GM18858 (cell line): ENCODE data around the gene STAG3.

Experiments
- ATAC-seq: cut with Tn5 transposase; IDR thresholded peaks from one replicate; pipeline ENCODE4 v1.9.1; 2021; ENCODE audit not compliant: unreplicated experiment

The STAG3 gene

GRCh38 chr7:100154651-100155491 is 22.8 kb upstream of the STAG3 start:
- no peak for ATAC-seq

DNA sequence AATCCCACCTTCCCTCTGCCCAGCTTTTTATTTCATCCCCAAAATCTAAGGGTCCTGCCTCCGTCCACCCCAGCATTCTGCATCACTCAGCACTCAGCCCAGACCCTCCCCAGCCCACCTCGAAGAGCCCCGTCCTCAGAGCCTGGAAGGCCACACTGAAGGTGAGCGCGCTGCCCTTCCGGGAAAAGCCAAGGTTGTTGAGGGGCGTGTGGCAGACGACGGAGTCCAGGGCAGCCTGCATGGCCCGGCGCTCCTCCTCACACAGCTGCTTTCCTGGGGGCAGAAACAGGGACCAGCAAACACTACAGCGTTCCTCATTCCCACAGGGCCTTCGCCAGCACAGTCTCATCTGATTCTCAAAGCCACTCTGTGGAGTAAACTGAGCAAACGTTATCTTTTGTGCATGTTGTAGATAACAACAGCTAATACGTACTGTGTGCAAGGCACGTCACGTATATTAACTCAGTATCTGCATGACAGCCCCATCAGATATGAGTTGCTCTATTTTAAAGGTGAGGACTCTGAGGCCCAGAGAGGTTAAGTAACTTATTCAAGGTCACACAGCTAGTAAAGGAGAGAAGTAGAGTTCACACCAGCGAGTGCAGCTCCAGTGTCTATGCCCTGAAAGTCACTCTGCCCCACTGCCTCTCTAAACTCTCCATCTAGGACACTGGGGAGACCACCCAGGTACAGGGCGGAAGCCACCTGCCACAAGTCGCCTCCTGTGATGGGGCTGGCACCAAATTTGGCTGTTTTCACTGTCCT is 22.0 kb upstream of the STAG3 start:
- ATAC-seq = no peak

DNA sequence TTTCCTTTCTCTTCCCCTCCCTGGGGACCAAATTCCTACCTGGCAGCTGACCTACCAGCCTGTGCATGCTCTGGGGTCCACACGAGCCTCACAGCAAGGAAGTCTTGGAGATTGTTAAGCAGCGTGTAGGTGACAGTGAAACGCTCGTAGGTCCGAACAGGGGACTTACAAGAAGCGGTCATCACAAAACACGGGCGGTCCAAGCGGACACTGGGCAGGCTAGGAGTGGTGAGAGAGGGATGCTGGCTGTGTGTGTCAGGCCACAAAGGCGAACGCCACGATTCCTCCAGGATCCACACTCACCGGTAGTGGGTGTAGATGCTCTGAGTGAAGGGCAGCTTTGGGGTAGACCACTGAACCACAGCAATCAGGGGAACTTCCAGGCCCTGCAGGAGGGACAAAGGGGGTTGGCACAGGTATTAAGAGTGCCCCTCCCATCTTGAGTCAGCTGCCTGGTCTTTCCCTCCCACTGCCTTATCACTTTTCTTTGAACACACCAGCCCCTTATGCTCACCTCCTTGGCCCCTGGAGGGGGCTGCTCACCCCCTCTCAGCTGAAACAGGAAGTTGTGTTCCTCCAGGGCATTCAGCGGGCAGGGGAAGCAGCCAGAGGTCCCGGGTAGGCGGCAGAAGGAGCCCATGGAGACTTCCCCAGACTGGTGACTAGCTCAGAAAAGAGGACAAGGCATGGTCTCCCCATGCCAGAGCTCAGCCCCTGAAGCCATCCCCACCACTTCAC is 21.2 kb upstream of the STAG3 start:
- no peak for ATAC-seq

GRCh38 chr7:100157069-100157333 is 20.7 kb upstream of the STAG3 start:
- ATAC-seq = no peak

DNA sequence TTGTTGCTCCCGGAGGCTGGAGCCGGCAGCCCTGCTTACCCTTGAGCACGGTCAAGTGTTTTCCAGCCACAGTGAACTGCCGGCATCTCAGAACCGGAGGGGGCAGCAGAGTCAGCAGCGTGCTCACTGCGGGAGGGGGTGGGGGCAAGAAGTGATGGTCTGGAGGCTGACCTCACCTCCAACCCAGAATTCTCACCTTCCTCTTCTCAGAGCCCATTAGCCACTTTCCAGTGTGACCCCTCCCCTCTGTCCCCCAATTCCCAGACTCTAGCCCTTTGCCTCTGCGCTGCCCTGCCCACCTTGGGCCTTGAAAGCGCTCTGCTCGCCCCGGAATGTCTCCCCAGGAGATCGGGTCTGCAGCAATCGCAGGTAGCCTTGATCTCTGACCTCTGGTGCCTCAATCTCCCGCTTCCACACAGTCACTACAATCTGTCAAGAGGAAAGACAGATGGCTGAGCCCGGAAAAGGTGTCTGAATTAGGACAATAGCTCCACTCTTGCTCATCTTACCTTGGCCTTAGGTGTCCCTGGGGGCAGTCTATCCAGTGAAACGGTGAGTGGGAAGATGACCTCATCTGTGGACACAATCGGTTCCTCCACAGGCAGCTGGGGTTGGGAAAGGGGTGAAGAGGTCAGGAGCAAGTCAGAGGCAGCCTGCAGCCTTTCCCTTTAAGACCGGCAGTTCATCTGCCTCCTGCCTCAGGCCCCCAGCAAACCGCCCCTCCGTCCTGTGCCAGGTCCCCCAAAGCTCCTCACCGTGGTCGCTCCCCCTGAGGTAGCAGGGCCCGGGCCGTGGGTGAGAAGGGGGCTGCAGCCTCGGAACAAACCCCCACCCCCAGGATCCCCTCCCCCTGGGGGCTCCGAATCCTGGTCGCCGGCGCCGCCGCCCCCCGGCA is 20.1 kb upstream of the STAG3 start:
- ATAC-seq = no peak

- ATAC-seq = peak; percentile 80
Observed at GRCh38 chr7:100158229-100159098, 19.3 kb upstream of the STAG3 start, which contains the start of gene TRAPPC14. Gene TRAPPC14, minus strand, starts transcription at chr7:100158723. Its CDS starts 224 bp downstream, at chr7:100158499.

GRCh38 chr7:100159099-100159623 is 18.6 kb upstream of the STAG3 start:
- ATAC-seq = no peak

DNA sequence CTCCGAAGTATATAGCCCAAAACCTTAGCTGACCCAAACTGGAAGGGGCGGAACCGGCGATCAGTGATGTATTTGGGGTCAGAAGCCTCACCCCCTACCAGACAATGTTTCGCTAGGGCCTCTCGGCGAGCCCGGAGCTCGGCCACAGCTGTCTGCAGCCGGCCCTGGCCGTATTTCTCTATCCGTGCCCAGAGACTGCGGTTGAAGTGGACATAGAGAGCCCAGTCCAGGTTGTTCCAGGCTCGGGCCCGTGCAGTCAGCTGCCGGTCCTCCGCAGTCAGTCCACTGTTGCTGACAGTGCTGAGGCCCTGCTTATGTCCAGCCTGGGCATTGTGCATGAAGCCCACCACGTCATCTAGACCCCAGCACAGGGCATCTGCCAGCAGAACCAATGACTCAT is 17.7 kb upstream of the STAG3 start:
- no peak for ATAC-seq

DNA sequence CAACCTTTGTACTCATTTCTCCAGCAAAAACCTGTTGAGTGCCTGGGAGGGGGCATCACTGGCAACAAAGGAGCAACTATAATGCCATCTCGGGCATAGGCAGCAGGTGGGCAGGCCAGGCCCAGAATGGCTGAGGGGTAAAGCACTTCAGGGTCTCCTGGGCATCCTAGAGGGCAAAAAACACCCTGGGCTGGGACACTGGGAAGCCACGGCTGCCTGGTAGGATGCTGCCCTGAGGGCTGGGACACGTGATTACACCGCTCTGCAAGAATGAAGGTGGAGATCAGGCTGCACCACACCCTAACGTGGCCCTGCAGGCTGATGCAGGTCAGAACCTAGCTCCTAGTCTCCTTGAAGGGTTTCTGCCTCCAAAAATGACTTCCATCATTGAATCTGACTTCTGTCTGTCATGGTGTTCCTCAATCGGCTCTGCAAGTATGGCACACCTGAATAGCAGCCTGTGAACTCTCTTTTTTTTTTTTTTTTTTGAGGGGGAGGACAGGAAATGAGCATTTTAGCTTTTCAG is 14.6 kb upstream of the STAG3 start:
- no peak for ATAC-seq

GRCh38 chr7:100163871-100164270 is 13.8 kb upstream of the STAG3 start:
- no peak for ATAC-seq

DNA sequence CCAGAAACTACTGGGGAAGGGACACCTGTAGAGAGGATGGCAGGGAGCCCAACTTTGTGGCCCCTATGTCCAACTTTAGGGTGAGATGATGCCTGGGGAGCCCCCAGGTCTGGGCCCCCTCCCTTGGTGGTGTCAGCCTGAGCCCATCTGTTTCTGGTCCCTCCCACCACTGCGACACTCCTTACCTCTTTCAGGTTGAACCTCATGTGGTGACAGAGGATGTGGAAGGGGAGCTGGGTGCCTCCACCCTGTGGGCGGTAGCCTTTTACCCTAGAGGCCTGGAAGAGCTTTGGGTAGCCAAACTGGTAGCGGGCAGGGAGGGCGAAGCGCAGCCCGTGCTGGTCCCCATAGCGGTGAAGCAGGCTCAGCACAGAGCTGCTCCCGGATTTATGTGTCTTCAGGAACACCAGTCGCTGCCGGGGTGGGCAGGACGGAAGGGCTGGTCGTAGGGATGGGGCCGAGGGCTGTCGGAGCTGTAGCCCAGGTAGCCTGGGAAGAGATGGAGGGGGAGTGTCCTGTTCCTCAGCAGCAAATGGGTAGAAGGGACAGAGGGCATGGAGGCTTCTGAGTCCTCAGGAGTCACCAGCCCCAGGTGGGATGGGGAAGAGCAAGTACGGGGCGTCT is 11.3 kb upstream of the STAG3 start:
- no peak for ATAC-seq

DNA sequence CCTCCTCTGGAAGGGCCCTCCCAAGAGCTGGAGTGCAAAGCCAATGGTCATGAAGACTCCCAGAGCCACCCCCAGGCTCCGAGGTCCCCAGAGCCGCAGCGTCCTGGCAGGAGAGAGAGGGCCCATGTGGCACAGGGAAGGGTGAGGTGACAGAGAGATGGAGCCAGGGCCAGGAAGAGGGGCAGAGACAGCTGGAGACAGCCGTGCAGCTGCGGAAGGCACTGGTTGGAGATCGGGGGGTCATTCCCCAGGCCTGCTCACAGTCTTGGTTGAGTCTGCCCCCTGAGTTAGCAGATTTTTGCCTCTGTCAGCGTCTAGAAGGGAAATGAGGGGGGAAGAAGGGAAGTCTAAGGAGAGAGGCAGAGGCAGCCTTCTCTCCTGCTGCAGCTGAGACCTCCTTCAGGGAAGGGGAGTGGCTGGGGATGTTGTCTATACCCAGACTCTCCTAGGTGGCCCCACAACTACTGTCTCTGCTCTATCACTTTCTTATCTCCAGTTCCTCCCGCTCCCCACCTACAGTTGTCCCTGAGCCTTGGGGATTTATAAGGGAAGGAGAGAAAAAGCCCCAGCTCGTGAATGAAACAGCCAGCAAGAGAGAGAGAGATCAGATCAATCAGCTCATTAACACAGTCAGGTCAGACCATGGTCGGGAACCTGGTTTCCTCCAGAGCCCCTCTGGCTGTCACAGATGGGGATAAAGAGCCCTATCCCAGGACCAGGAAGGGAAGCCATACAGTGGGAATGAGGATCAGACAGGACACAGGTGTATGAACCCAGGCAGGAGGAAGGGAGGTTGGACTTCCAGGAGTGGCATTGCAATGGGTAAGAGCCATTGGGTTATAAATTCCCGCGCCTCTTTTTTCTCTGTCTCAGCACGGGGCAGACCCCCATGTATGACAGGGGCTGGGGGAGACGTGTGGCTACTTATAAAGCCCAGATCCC is 10.5 kb upstream of the STAG3 start:
- no peak for ATAC-seq

GRCh38 chr7:100167912-100168323 is 9.8 kb upstream of the STAG3 start:
- no peak for ATAC-seq

GRCh38 chr7:100169147-100169850 is 8.4 kb upstream of the STAG3 start:
- ATAC-seq = no peak

DNA sequence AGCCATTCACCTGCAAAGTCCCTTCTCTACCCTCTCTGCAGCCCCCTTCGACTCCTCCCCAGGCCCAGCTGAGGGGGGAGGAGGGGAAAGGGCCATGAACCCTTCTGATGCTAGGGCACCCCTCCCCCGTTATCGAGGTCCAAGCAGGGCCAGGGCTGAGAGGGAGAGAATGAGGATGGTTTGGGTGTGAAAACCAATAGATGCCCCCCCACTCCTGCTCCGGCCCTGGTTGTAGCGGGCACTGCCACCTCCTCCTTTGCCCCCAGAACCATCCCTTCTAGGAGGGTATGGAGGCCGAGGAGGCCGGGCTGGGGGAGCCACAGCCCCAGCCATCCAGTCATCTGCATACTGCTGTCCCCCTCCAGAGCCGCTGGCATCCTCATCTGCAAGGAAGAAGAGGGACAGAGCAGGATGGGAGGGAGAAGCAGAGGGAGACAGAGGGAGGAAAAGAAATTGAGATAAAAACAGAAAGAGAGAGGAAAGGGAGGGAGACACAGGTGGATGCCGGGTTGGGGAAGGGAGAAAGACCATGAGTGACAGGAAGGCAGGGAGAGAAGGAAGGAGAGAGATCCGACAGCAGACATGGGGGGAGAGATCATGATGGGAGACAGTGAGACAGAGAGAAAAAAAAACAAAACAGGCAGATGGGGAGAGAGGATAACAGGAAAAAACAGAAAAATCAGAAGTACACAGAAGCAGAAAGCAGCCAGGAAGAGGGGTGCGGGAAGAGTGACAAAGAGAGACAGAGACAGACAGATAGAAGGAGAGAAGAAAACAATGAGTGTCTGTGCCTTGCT is 7.4 kb upstream of the STAG3 start:
- no peak for ATAC-seq

DNA sequence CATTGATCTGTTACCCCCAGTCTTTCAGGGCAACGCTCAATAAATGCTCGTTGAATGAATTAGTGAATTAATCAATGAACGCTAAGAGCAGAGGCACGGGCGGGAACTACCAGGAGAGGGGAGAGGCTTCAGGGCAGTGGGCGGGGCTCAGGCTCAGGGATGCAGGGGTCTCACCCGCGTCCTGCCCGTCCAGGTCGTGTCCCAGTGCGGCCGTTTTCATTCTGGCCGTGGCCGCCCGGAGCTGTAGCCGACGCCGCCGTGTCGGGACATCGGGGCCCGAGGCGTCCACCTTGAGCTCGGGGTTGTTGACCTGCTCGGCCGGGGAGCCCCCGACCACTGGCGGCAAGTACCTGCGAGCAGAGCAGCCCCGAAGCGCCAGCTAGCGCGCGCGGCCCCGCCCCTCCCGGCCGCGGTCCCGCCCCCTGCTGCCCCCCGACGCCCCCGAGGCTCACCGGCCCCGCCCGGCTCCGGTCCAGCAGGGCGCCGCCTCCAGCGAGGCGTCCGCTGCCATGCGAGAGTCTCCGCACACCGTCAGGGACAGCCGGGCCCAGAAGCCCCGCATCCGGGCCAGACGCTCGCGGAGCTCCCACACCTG is 6.5 kb upstream of the STAG3 start:
- ATAC-seq = no peak
